HG03280 (cell line): ENCODE measurements around the gene PRKCA.

Experiments used
- ATAC-seq: cut with Tn5 transposase; IDR thresholded peaks from one replicate; pipeline ENCODE4 v1.9.1; 2021; ENCODE audit warnings: mild to moderate bottlenecking, moderate library complexity; ENCODE audit not compliant: unreplicated experiment

The PRKCA gene

DNA sequence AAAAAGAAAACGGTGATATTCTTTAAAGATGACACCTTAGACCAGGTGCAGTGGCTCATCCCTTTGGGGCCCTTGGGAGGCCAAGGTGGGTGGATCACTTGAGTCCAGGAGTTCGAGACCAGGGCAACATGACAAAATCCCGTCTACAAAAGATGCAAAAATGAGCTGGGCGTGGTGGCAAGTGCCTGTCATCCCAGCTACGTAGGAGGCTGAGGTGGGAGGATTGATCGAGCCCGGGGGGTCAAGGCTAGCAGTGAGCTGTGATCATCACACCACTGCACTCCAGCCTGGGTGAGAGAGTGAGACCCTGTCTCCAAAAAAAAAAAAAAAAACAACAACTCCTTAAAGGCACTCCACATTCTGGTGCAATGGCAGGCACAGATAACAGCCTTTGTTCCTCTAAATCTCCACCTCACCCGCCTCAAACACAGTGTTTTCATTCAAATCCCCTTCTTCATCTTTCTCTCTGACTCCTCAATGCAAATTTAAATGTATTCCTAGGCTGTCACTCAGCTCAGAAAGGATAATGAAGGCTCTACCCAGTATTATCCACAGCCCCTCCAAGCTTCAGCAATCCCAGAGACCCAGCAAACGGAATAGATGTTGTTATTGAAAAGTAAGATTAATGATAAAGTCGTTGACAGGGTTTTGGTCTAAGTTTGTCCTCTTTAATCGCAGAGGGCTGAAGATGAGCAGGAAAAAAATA is 476.3 kb downstream of the PRKCA start:
- ATAC-seq = no peak

GRCh38 chr17:66779237-66779606 is 476.8 kb downstream of the PRKCA start:
- no peak for ATAC-seq

- ATAC-seq = no peak
Observed at GRCh38 chr17:66781135-66781534, 478.7 kb downstream of the PRKCA start.

- ATAC-seq = no peak
Observed at GRCh38 chr17:66782851-66783250, 480.4 kb downstream of the PRKCA start.

DNA sequence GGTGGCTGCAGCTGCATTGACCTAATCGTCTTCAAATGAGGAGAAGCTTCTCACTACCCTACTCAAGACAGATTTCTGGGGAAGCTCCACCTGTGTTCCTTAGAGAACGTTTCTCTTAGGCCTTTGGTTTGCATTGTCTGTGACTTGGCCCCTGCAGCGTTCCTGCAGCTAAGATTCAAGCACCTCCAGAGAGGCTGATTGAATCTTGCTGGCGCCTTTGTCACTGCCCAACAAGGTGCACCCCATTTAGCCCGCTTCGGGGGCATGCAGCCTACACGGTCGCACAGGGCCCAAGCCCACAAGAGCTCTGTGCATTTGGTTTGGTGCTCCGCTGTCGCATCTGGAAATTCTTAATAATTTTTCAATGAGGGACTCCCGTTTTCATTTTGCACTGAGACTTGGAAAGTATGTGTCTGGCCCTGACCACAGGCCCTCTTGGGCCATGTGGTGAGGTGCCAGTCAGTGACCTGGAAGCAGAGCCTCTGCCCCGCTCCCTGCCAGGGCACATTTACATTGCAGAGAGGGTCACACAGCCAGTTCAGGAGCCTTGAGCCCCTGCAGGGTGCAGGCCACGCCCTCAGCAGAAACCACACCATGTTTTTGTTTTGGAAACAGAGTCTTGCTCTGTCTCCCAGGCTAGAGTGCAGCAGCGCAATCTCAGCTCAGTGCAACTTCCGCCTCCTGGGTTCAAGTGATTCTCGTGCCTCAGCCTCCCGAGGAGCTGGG is 481.4 kb downstream of the PRKCA start:
- ATAC-seq = no peak

- no peak for ATAC-seq
Observed at GRCh38 chr17:66784621-66785364, 482.4 kb downstream of the PRKCA start.

GRCh38 chr17:66786107-66786506 is 483.7 kb downstream of the PRKCA start:
- ATAC-seq = no peak

GRCh38 chr17:66787914-66788313 is 485.5 kb downstream of the PRKCA start:
- no peak for ATAC-seq

GRCh38 chr17:66789093-66789492 is 486.7 kb downstream of the PRKCA start:
- ATAC-seq = no peak

DNA sequence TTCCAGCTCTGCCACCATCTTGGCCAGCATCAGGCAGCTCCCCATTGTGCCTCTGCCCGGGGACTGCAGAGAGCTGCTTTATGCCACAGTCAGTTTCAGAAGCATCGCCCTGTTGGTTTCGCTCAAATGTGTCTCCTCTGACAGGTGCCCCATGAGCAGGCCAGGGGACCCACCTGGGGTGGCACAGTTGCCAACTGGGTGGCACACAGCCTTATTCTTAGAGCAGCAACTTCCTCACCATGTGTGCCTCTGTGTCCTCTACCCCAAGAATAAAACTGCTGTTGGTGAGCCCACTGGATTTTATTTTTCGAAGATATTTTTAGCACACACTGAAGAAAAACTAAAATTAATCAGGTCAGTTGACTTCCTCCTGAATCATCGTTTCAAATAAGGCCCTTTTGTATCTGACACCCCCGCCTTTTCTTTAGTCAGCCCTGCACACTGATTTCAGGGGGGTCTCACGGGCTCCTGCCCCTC is 487.6 kb downstream of the PRKCA start:
- ATAC-seq = no peak

DNA sequence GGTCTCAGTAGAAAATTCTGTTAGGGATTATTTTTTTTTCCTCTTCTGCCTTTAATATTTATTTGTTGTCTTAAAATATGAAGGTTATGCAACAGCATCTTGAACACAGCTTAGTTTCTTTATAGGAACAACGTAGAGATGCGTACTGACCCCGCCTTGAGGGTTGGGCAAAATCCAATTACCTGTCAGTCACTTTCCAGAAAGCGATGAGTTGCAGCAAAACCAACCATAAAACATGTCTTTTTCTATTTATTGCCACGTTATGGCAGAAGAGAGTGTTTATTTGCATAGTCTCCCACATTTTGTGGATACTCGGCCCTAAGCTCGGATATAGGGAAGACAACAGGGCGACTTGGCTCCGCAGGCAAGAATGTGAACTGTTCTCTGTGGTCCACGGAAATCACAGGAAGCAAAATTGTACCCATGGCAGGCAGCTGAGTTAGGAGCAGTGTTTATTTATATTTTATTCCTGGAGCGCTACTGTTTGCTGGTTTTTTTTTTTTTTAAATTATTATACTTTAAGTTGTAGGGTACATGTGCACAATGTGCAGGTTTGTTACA is 488.2 kb downstream of the PRKCA start:
- ATAC-seq = no peak

DNA sequence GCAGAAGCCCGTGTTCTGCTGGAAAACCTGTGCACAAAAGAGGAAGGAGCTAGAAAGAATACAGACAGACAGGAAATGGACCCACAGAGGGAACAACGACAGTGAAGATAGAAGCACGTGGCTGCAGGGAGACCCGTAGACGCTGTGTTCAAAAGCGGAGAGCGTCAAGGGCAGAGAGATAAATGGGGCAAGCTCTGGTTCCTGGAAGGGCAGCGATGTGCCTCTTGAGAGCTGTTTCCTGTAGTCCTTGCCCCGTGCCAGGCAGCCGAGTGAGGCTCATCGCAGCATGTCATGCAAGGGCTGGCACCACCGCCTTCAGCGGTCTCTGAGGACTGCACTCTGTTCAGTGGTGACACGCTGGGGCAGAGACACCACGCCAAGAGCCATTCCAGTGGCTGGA is 488.9 kb downstream of the PRKCA start:
- ATAC-seq = no peak

DNA sequence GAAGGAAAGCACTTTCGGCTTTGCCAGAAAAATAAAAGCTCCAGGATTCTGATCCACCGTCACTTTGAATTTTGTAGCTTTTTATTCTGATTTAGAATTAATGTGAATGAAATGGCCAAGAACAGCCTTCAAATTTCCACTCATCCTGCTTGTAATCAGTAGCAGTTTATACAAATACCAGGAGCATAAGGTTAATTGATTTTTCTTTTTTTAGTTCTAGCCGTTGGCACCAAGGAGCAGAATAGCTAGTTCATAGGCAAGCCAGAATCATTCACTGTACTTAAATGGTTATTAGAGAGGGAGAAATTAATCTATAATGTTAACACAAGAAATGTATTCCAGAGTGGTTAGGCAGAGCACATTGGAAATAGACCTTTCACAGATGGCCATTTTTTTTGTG is 491.4 kb downstream of the PRKCA start:
- ATAC-seq = no peak

- no peak for ATAC-seq
Observed at GRCh38 chr17:66795486-66795885, 493.1 kb downstream of the PRKCA start.

DNA sequence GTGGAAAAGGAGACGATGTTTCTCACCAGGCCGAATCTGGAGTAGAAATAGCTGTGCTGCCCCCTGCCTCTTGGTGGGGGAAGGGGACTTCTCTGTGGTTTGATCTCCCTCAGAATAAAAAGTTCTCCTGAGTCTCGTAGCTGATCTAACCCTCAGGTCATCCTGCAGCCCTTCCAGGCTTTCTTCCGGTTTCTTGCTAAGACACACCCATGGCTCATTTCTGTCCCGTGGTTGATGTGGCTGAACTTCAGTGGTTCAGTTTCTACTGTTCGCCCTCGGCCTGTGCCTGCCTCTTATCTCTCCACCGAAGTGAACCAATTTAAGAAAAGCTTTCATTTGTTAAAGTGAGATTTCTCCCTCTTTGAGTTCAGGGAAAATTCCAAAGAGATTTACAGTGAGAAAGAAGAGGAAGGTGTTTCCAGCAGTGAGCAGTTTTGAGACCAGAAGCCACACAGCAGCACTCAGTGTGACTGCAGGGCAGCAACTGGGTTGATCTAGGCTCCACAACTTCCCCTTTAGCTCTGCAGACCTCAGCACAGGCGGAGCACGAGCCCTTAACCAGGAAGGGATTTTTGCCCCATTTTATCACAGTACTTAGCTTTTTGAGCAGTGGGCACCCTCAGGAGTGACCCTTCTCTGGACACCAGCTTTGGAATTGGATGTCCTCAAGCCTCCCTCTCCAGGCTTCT is 497.6 kb downstream of the PRKCA start:
- no peak for ATAC-seq

GRCh38 chr17:66803474-66803951 is 501.1 kb downstream of the PRKCA start:
- ATAC-seq = no peak

DNA sequence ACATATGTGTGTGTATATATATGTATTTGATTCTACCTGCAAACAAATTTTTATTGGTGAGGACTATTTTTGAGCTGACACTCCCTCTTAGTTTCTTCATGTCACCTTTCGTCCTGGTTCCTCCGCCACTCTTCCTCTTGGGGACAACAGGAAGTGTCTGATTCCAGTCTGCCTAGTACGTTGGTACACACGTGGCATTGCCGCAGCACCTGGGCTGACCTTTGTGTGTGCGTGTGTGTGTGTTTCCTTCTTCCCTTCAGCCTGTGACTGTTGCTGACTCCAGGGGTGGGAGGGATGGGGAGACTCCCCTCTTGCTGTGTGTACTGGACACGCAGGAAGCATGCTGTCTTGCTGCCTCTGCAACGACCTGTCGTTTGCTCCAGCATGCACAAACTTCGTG is 503.2 kb downstream of the PRKCA start:
- no peak for ATAC-seq

GRCh38 chr17:66807182-66807581 is 504.8 kb downstream of the PRKCA start:
- no peak for ATAC-seq

GRCh38 chr17:66809408-66809807 is 507.0 kb downstream of the PRKCA start:
- ATAC-seq = no peak

DNA sequence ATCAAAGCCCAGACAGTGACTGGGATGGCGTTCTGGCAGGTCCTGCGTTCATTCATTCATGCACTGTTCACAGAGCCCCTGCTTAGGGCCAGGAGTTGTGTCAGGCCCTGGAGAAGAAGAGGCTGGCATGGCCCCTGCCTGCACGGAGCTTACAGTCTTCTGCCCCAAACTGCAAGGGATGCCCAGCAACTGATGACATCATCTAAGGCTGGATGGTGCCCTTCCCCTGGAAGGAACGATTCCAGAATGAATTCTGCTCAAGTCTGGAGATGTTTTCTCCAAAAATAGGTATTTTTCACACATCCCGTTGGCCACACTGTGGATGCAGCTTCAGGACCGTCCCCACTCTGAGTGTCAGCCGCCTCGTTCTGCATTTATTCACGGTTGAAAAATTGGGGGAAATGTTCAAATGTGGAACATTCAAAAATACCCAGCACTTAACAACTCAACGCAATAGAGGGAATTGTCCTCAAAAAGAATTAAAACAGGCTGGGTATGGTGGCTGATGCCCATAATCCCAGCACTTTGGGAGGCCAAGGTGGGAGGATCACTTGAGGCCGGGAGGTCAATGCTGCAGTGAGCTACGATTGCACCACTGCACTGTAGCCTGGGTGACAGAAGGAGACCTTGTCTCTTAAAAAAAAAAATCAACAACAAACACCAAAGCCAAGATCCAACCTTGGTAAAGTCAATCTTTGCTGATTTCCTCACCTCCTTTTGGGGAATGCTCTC is 508.7 kb downstream of the PRKCA start:
- ATAC-seq = no peak
